ENCODE results near the gene BICRA. TPM values are rescaled to one million over a fixed set of nuclear protein-coding genes. Genes with fewer than 3 reads are reported as not detected.

BICRA gene
- total and polyA plus RNA-seq, 7 donors, result 3.1 to 22.4 (median 9.9) TPM

GRCh38 chr19:47749326-47749725, 140.4 kb downstream of the BICRA start:
- intact Hi-C loops (cut with DNase I), result loop anchor here in 1 of 2 donors (5.0 kb wide), 1 partner anchor 38 kb away; no protein-coding TSS in a partner anchor
- no peak overlapping the region for H3K4me3 ChIP-seq
- TF ChIP-seq CTCF (IDR thresholded peaks at IDR 0.05), result no peak
- no peak for DNase-seq
- no peak overlapping the region for H3K27ac ChIP-seq
- H3K36me3 ChIP-seq (ENCODE audit: insufficient read depth in 1 of 2, low read depth in 1 of 2), result peaks cover 15 to 79% of the 10 kb centered on the region in 2 donors
- no peaks in the 10 kb centered on the region for H3K9me3 ChIP-seq
- no peaks in the 10 kb centered on the region for H3K27me3 ChIP-seq (ENCODE audit: insufficient read depth in 3 of 3, low read length in 2 of 3)
- peaks cover 15% of the 10 kb centered on the region for H3K4me1 ChIP-seq
- WGBS, 3 donors, result 75 to 88% (median 78%) methylated on average over 3 of the region's 3 CpGs
- ATAC-seq, result no peak

GRCh38 chr19:47750752-47751151, 141.8 kb downstream of the BICRA start:
- H3K9me3 ChIP-seq, result no peaks in the 10 kb centered on the region
- intact Hi-C loops (cut with DNase I), result no loop called here
- peaks cover 15 to 93% of the 10 kb centered on the region in 2 donors for H3K36me3 ChIP-seq (ENCODE audit: insufficient read depth in 1 of 2, low read depth in 1 of 2)
- no peak overlapping the region for H3K4me3 ChIP-seq
- ATAC-seq (no peak), DNase-seq (no peak)
- 90 to 94% (median 91%) methylated on average over 14 to 18 of the region's 18 CpGs for WGBS, 3 donors
- H3K27ac ChIP-seq, result no peak overlapping the region
- peaks cover 10% of the 10 kb centered on the region for H3K4me1 ChIP-seq
- no peaks in the 10 kb centered on the region for H3K27me3 ChIP-seq (ENCODE audit: insufficient read depth in 3 of 3, low read length in 2 of 3)
- no peak for TF ChIP-seq CTCF (IDR thresholded peaks at IDR 0.05)

GRCh38 chr19:47752440-47753211, 143.7 kb downstream of the BICRA start:
- ATAC-seq, result no peak
- intact Hi-C loops (cut with DNase I), result no loop called here

More at GRCh38 chr19:47752440-47753211, 143.7 kb downstream of the BICRA start:
- 89 to 93% (median 90%) methylated on average over 26 to 27 of the region's 27 CpGs for WGBS, 3 donors
- Histone ChIP-seq H3K4me3 (no peak overlapping the region), H3K9me3 (no peaks in the 10 kb centered on the region), H3K27me3 (ENCODE audit: insufficient read depth in 3 of 3, low read length in 2 of 3) (no peaks in the 10 kb centered on the region), H3K27ac (no peak overlapping the region), H3K36me3 (ENCODE audit: insufficient read depth in 1 of 2, low read depth in 1 of 2) (peaks cover 24 to 100% of the 10 kb centered on the region in 2 donors), H3K4me1 (no peaks in the 10 kb centered on the region)
- no peak for TF ChIP-seq CTCF (IDR thresholded peaks at IDR 0.05)
- DNase-seq, result no peak

Other genes with a start within 250 kb of the BICRA start
- 1 to 10 TPM; 1.3 to 2.1 (median 1.8) TPM for gene MEIS3, start 189.6 kb upstream of the BICRA start, total RNA-seq
- gene MEIS3, start 189.6 kb upstream of the BICRA start, polyA plus RNA-seq, result 1 to 10 TPM in 2 of 3 donors, under 1 TPM in 1; 0.83 to 2.4 (median 1.4) TPM
- gene SLC8A2, start 137.2 kb upstream of the BICRA start, total RNA-seq, result under 1 TPM; 0.13 to 0.54 (median 0.25) TPM
- gene SLC8A2, start 137.2 kb upstream of the BICRA start, polyA plus RNA-seq, result under 1 TPM in 2 of 3 donors, not detected in 1; 0.12 to 0.18 TPM
- 10 to 100 TPM in 1 of 4 donors, 1 to 10 TPM in 3; 5.9 to 11.2 (median 8.1) TPM for gene KPTN, start 124.9 kb upstream of the BICRA start, total RNA-seq
- gene KPTN, start 124.9 kb upstream of the BICRA start, polyA plus RNA-seq, result 10 to 100 TPM in 1 of 3 donors, 1 to 10 TPM in 2; 3.8 to 21.5 (median 9.7) TPM
- 100 to 1,000 TPM; 124 to 182 (median 159) TPM for gene NAPA, start 94.1 kb upstream of the BICRA start, total RNA-seq
- 100 to 1,000 TPM; 103 to 123 (median 109) TPM for gene NAPA, start 94.1 kb upstream of the BICRA start, polyA plus RNA-seq
- gene ZNF541, start 36.0 kb upstream of the BICRA start, total RNA-seq, result under 1 TPM; 0.13 to 0.73 (median 0.32) TPM
- gene ZNF541, start 36.0 kb upstream of the BICRA start, polyA plus RNA-seq, result under 1 TPM; 0.06 to 0.42 (median 0.08) TPM
- gene EHD2, start 104.3 kb downstream of the BICRA start, total RNA-seq, result 10 to 100 TPM; 27.8 to 46.3 (median 31.7) TPM
- gene EHD2, start 104.3 kb downstream of the BICRA start, polyA plus RNA-seq, result 10 to 100 TPM; 14.7 to 25.1 (median 19.5) TPM
- 100 to 1,000 TPM in 3 of 4 donors, 10 to 100 TPM in 1; 96.3 to 166 (median 127) TPM for gene NOP53, start 136.4 kb downstream of the BICRA start, total RNA-seq
- 100 to 1,000 TPM; 247 to 268 (median 257) TPM for gene NOP53, start 136.4 kb downstream of the BICRA start, polyA plus RNA-seq
- 100 to 1,000 TPM; 677 to 969 (median 733) TPM for gene SELENOW, start 169.6 kb downstream of the BICRA start, total RNA-seq
- gene SELENOW, start 169.6 kb downstream of the BICRA start, polyA plus RNA-seq, result 1,000 to 10,000 TPM in 2 of 3 donors, 100 to 1,000 TPM in 1; 434 to 1,620 (median 1,372) TPM
- gene TPRX1, start 195.4 kb downstream of the BICRA start, total RNA-seq, result not detected
- gene TPRX1, start 195.4 kb downstream of the BICRA start, polyA plus RNA-seq, result not detected
- gene CRX, start 212.8 kb downstream of the BICRA start, total RNA-seq, result not detected
- gene CRX, start 212.8 kb downstream of the BICRA start, polyA plus RNA-seq, result under 1 TPM in 1 of 3 donors, not detected in 2; 0.01 TPM